SK-N-SH (cell line): ENCODE measurements around the gene ZFHX3. TPM values are rescaled to one million over a fixed set of nuclear protein-coding genes. Genes with fewer than 3 reads are reported as not detected.

Source experiments
- CTCF ChIA-PET: fragments of 300-600, 350-600 bp; formaldehyde crosslinking; extraction: SDS; loops from one replicate; lab custom pipeline; 2021; lab: Yijun Ruan, JAX
- POLR2A ChIA-PET: fragments of 350-600 bp; sonication (Branson Sonifier 250); formaldehyde crosslinking; extraction: SDS; loops from one replicate; lab custom pipeline; 2020; ENCODE audit warnings: antibody characterized with exemption, inconsistent platforms; lab: Yijun Ruan, JAX
- DNase-seq: peaks from one replicate; pipeline ENCODE4 v3.0.0; 2012
- H2AFZ ChIP-seq: fragments of 200-600 bp; sonication (generic); 2 replicates; pipeline ENCODE4 v1.8.1; 2016; ENCODE audit warnings: antibody characterized with exemption, mild to moderate bottlenecking, low read depth
- H3F3A ChIP-seq: fragments of 200-600 bp; sonication (generic); replicated peaks from 2 replicates; pipeline ENCODE3; 2016; ENCODE audit warnings: antibody characterized with exemption, mild to moderate bottlenecking; ENCODE audit not compliant: insufficient read depth
- H3K27ac ChIP-seq, 2 experiments: fragments of 200-500 bp in 1 of 2; fragments of 200-600 bp in 1 of 2; sonication (Bioruptor generic) in 1 of 2; sonication (generic), shearing (Covaris generic) in 1 of 2; 2 replicates each; pipeline versions ENCODE4 v1.5.1 to v1.6.1; 2014 to 2016; ENCODE audit warnings: low read depth in 2 of 2, inconsistent platforms in 1 of 2, low read length in 1 of 2, mild to moderate bottlenecking in 1 of 2, mixed read lengths in 1 of 2
- H3K27me3 ChIP-seq: fragments of 200-600 bp; sonication (generic), shearing (Covaris generic); 2 replicates; pipeline ENCODE4 v1.6.1; 2016; ENCODE audit warnings: mixed run types; ENCODE audit not compliant: insufficient read depth
- H3K36me3 ChIP-seq, 2 experiments: fragments of 200-500 bp in 1 of 2; fragments of 200-600 bp in 1 of 2; sonication (Bioruptor generic) in 1 of 2; sonication (generic) in 1 of 2; replicated peaks in 1 of 2; 2 replicates each; pipeline versions ENCODE3 to v1.5.1; 2014 to 2016; ENCODE audit warnings: low read length in 1 of 2, mild to moderate bottlenecking in 1 of 2; ENCODE audit not compliant: insufficient read depth in 2 of 2, control insufficient read depth in 1 of 2
- H3K4me1 ChIP-seq, 2 experiments: fragments of 200-500 bp in 1 of 2; fragments of 200-600 bp in 1 of 2; sonication (Bioruptor generic) in 1 of 2; sonication (generic), shearing (Covaris generic) in 1 of 2; 2 replicates each; pipeline versions ENCODE4 v1.5.1 to v1.6.1; 2014 to 2016; ENCODE audit warnings: low read depth in 1 of 2, low read length in 1 of 2, mixed run types in 1 of 2; ENCODE audit not compliant: insufficient read depth in 2 of 2, control insufficient read depth in 1 of 2
- H3K4me2 ChIP-seq: fragments of 200-600 bp; sonication (generic), shearing (Covaris generic); 2 replicates; pipeline ENCODE4 v1.6.1; 2017; ENCODE audit warnings: mixed run types
- H3K4me3 ChIP-seq, 2 experiments: fragments of 200-500 bp in 1 of 2; fragments of 200-600 bp in 1 of 2; sonication (Bioruptor generic) in 1 of 2; sonication (generic), shearing (Covaris generic) in 1 of 2; 2 replicates each; pipeline versions ENCODE4 v1.5.1 to v1.8.1; 2014 to 2016; ENCODE audit warnings: low read depth in 2 of 2, inconsistent platforms in 1 of 2, low read length in 1 of 2, mild to moderate bottlenecking in 1 of 2, mixed read lengths in 1 of 2, moderate library complexity in 1 of 2
- H3K79me2 ChIP-seq: fragments of 200-600 bp; sonication (generic); 2 replicates; pipeline ENCODE4 v1.8.1; 2017; ENCODE audit warnings: mild to moderate bottlenecking; ENCODE audit not compliant: insufficient read depth
- H3K9ac ChIP-seq: fragments of 200-600 bp; sonication (generic); 2 replicates; pipeline ENCODE4 v1.6.1; 2017; ENCODE audit warnings: mixed run types
- H3K9me2 ChIP-seq: fragments of 200-600 bp; sonication (generic); 2 replicates; pipeline ENCODE4 v1.6.1; 2017; ENCODE audit warnings: mixed run types
- H3K9me3 ChIP-seq: fragments of 200-600 bp; sonication (generic); 2 replicates; pipeline ENCODE4 v1.6.1; 2017; ENCODE audit warnings: mixed run types, mild to moderate bottlenecking, moderate library complexity
- H4K20me1 ChIP-seq: fragments of 200-600 bp; sonication (generic); 2 replicates; pipeline ENCODE4 v1.6.1; 2017; ENCODE audit warnings: mild to moderate bottlenecking, mixed run types; ENCODE audit not compliant: insufficient read depth
- CHD2 ChIP-seq: fragments of 150-350 bp; IDR thresholded peaks from 2 replicates; pipeline ENCODE4 v1.6.1; 2018; ENCODE audit warnings: low read length; ENCODE audit not compliant: partially characterized antibody
- ELF1 ChIP-seq: IDR thresholded peaks from 2 replicates; pipeline ENCODE4 v1.4.0; 2012
- EP300 ChIP-seq, 2 experiments: IDR thresholded peaks; 2 replicates each; pipeline versions ENCODE4 v1.4.0 to v1.6.1; 2012; ENCODE audit warnings: borderline replicate concordance in 1 of 2, low read depth in 1 of 2, low read length in 1 of 2
- FOSL2 ChIP-seq: IDR thresholded peaks from 2 replicates; pipeline ENCODE4 v1.4.0; 2012; ENCODE audit warnings: low read depth, mild to moderate bottlenecking, moderate library complexity, borderline replicate concordance
- FOXM1 ChIP-seq: IDR thresholded peaks from 2 replicates; pipeline ENCODE4 v1.4.0; 2012; ENCODE audit warnings: low read depth, mild to moderate bottlenecking
- MAX ChIP-seq: IDR thresholded peaks from 2 replicates; pipeline ENCODE4 v1.4.0; 2012; ENCODE audit warnings: low read depth
- MXI1 ChIP-seq: IDR thresholded peaks from 2 replicates; pipeline ENCODE4 v1.6.1; 2012; ENCODE audit warnings: mild to moderate bottlenecking, low read depth, low read length, improper control_type of control experiment
- NFIC ChIP-seq: IDR thresholded peaks from 2 replicates; pipeline ENCODE4 v1.4.0; 2012; ENCODE audit warnings: borderline replicate concordance
- POLR2AphosphoS5 ChIP-seq: IDR thresholded peaks from 2 replicates; pipeline ENCODE4 v1.6.1; 2012; ENCODE audit warnings: low read depth, low read length
- REST ChIP-seq: IDR thresholded peaks from 2 replicates; pipeline ENCODE4 v1.6.1; 2012; ENCODE audit warnings: mild to moderate bottlenecking, low read depth, low read length, moderate library complexity
- SIN3A ChIP-seq: IDR thresholded peaks from 2 replicates; pipeline ENCODE4 v1.6.1; 2012; ENCODE audit warnings: low read depth, mild to moderate bottlenecking, low read length, moderate library complexity, borderline replicate concordance
- TEAD4 ChIP-seq: IDR thresholded peaks from 2 replicates; pipeline ENCODE4 v1.4.0; 2012; ENCODE audit warnings: mild to moderate bottlenecking, borderline replicate concordance; ENCODE audit not compliant: insufficient read depth
- WGBS: methylation state at CpG from one replicate; pipeline ENCODE4 v1.1.6; 2017; ENCODE audit warnings: low lambda C conversion rate; 5-methylcytosine and 5-hydroxymethylcytosine counted together
- polyA plus RNA-seq, 3 experiments: library from polyadenylated mRNA; depleted of rRNA; stranded (reverse); fragments of >200 nt; gene quantifications; 2 replicates each; pipeline ENCODE4 v1.2.3, GENCODE V29; 2012
- TF ChIP-seq, protein P1 (sequence below): fragments of 200-600 bp; sonication (generic); IDR thresholded peaks from 2 replicates; pipeline ENCODE4 v1.6.1; 2017; ENCODE audit warnings: antibody characterized with exemption, mild to moderate bottlenecking, moderate library complexity
- TF ChIP-seq, protein P2 (sequence below): IDR thresholded peaks from 2 replicates; pipeline ENCODE4 v1.4.0; 2012; ENCODE audit warnings: low read depth, borderline replicate concordance

Gene ZFHX3
- polyA plus RNA-seq, 1 of the 3 experiments (the other 2 are of a cell fraction) = 2.0 TPM

DNA sequence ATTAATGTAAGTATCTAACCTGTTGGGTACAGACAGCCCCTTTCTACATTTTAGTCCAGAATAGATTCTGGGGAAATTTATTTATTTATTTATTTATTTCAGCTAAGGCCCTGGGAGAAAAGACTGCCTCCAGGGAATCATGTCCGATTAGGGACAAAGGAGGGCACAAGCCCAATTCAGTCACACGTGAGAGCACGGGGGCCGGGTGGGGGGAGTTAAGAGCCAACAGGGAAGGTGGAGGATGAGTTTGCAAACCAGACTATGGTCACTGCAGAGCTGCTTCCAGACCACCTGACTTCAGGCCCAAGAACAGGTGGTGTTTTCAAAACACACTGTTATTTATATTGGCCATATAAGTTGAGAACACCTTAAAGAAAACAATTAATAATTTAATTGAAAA lies 1.6 kb upstream of the ZFHX3 start:
- peaks cover 68 to 77% of the 10 kb centered on the region in 2 experiments for H3K4me1 ChIP-seq
- no peak for TF ChIP-seq POLR2AphosphoS5
- no peak for TF ChIP-seq REST
- TF ChIP-seq FOXM1 = no peak
- TF ChIP-seq, protein P1, sequence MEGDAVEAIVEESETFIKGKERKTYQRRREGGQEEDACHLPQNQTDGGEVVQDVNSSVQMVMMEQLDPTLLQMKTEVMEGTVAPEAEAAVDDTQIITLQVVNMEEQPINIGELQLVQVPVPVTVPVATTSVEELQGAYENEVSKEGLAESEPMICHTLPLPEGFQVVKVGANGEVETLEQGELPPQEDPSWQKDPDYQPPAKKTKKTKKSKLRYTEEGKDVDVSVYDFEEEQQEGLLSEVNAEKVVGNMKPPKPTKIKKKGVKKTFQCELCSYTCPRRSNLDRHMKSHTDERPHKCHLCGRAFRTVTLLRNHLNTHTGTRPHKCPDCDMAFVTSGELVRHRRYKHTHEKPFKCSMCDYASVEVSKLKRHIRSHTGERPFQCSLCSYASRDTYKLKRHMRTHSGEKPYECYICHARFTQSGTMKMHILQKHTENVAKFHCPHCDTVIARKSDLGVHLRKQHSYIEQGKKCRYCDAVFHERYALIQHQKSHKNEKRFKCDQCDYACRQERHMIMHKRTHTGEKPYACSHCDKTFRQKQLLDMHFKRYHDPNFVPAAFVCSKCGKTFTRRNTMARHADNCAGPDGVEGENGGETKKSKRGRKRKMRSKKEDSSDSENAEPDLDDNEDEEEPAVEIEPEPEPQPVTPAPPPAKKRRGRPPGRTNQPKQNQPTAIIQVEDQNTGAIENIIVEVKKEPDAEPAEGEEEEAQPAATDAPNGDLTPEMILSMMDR = no peak
- no peak for TF ChIP-seq SIN3A
- no peak for TF ChIP-seq NFIC
- TF ChIP-seq TEAD4 = no peak
- no peak for TF ChIP-seq EP300 (IDR thresholded peaks at IDR 0.05; ENCODE audit: borderline replicate concordance in 1 of 2, low read depth in 1 of 2, low read length in 1 of 2)
- TF ChIP-seq CHD2 = no peak
- H3K79me2 ChIP-seq = peaks cover 96% of the 10 kb centered on the region
- H3K4me3 ChIP-seq = no peak overlapping the region
- no peak for DNase-seq
- H3K9me3 ChIP-seq = no peaks in the 10 kb centered on the region
- H3K36me3 ChIP-seq = no peaks in the 10 kb centered on the region
- H3K27me3 ChIP-seq = no peaks in the 10 kb centered on the region
- ChIA-PET POLR2A (no interaction called here), CTCF (interaction anchor here (0.7 to 1.6 kb wide), 5 partner anchors 9 to 217 kb away, joined by 3 to 7 read pairs (median 3); no protein-coding TSS in a partner anchor)
- H3K27ac ChIP-seq = peak overlapping the region; percentile 66 to 90
- H2AFZ ChIP-seq = no peak overlapping the region
- peaks cover 13% of the 10 kb centered on the region for H3F3A ChIP-seq
- H3K9ac ChIP-seq = no peak overlapping the region; the same call in 1 of the 2 replicates
- H3K4me2 ChIP-seq = peak overlapping the region; percentile 96; the same call in 1 of the 2 replicates
- WGBS = 89% methylated on average over 4 of the region's 4 CpGs
- H3K9me2 ChIP-seq = no peaks in the 10 kb centered on the region
- H4K20me1 ChIP-seq = no peaks in the 10 kb centered on the region

DNA sequence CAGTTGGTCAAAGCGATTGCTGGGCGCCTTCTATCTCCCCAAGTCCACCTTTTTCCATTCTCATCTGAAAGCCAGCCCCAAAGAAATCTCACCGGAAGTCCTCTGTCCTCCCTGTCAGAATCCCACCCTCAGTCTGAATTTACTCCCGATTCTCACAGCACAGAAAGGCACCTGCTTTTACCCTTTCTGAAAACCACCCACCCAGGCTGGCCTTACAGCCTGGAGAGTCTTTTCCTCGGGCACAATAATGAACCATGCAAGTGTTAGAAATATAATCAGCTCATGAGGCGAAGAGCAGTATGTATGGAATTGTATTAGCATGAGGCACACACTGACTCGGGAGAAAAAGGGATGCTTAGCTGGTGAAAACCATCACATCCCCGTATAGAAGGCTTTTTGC lies 1.2 kb upstream of the ZFHX3 start:
- Histone ChIP-seq H3K4me2 (peak overlapping the region; percentile 96), H3K4me1 (peaks cover 68 to 76% of the 10 kb centered on the region in 2 experiments), H3K27ac (peak overlapping the region; percentile 66 to 90), H3K9me2 (no peaks in the 10 kb centered on the region), H3K79me2 (peaks cover 96% of the 10 kb centered on the region), H3K9ac (peak overlapping the region; percentile 86), H4K20me1 (peaks cover 3% of the 10 kb centered on the region), H3F3A (peaks cover 11% of the 10 kb centered on the region), H3K9me3 (no peaks in the 10 kb centered on the region), H3K27me3 (no peaks in the 10 kb centered on the region), H2AFZ (no peak overlapping the region), H3K4me3 (peak overlapping the region; percentile 22 to 68; a peak in 2 of 4 replicates), H3K36me3 (no peaks in the 10 kb centered on the region)
- WGBS = 63% methylated on average over 8 of the region's 8 CpGs
- no peak for DNase-seq
- ChIA-PET CTCF (interaction anchor here (0.7 to 1.6 kb wide), 5 partner anchors 9 to 217 kb away, joined by 3 to 7 read pairs (median 3); no protein-coding TSS in a partner anchor), POLR2A (no interaction called here)
- no peak for TF ChIP-seq SIN3A
- TF ChIP-seq FOXM1 = no peak
- TF ChIP-seq CHD2 = no peak
- TF ChIP-seq MAX = no peak
- TF ChIP-seq MXI1 = no peak
- TF ChIP-seq ELF1 = no peak
- TF ChIP-seq REST = no peak
- TF ChIP-seq FOSL2 = no peak
- TF ChIP-seq, protein P2, sequence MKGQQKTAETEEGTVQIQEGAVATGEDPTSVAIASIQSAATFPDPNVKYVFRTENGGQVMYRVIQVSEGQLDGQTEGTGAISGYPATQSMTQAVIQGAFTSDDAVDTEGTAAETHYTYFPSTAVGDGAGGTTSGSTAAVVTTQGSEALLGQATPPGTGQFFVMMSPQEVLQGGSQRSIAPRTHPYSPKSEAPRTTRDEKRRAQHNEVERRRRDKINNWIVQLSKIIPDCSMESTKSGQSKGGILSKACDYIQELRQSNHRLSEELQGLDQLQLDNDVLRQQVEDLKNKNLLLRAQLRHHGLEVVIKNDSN = no peak
